ENCODE measurements around the gene AHRR. TPM values are rescaled to one million over a fixed set of nuclear protein-coding genes. Genes with fewer than 3 reads are reported as not detected.

The AHRR gene
- polyA plus RNA-seq, 2 of the 4 experiments (the other 2 are of a cell fraction): 1.2 to 1.7 TPM

DNA sequence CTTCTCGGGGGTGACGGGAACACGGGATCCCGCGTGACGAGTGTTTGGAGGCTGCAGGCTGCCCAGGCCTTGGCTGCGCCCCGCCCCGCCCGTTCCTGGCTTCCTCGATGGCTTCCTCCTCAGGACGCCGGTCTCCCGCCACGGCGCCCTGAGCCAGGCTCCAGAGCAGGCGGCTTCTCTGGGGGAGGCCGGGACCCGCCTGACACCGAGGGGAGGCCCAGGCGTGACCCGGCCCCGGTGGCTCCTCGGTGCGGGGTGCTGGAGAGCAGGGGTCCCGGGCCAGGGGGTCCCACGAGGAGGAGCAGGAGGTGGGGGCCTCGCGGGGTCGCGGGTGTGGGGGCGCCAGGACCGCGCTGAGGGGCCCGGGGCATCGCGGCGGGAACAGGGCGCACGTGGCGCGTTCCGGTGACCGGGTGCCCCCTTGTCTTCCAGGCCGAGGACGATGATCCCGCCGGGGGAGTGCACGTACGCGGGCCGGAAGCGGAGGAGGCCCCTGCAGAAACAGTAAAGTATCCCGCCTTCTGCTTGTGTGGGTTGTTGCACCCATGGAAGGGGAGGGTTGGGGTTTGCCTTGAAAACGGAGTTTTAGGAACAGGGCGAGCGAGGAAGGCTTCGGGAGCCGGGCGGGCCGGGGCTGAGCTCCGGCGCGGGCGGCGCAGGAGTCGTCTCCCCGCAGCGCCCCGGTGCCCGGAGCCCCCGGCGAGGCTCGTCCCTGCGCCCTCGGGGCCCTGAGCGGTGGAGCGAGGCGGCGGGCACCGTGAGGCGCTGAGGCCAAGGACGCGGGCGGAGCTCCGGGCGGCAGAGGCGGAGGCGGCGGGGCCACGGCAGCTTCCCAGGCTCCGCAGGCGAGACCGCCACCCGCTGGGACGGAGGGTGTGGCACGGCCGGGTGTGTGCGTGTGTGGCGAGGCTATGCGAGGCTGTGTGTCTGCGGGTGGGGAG is 22.2 kb downstream of the AHRR start:
- DNase-seq (ENCODE audit: low read depth in 1 of 2, low spot score in 1 of 2): peak; percentile 62 to 82
- Histone ChIP-seq H3K27ac (peak overlapping the region; percentile 80 to 97), H3K4me2 (peak overlapping the region; percentile 91), H3K9me3 (no peaks in the 10 kb centered on the region), H3K4me3 (peak overlapping the region; percentile 57), H3K4me1 (peaks cover 3% of the 10 kb centered on the region; the same call in 1 of the 3 replicates)
- FAIRE-seq: no peak
- ATAC-seq: peak; percentile 86 to 92
- CTCF ChIA-PET: interaction anchor here (1.0 to 1.6 kb wide), 3 partner anchors 8 to 14 kb away, joined by 3 to 4 read pairs (median 3); no protein-coding TSS in a partner anchor
- 54% methylated on average over 37 of the region's 102 CpGs for WGBS (ENCODE audit: missing lambda C conversion rate)
- POLR2A ChIA-PET: interaction anchor here (0.6 to 1.0 kb wide), 2 partner anchors 23 to 40 kb away, joined by 3 to 4 read pairs; no protein-coding TSS in a partner anchor
- TF ChIP-seq, protein P1, sequence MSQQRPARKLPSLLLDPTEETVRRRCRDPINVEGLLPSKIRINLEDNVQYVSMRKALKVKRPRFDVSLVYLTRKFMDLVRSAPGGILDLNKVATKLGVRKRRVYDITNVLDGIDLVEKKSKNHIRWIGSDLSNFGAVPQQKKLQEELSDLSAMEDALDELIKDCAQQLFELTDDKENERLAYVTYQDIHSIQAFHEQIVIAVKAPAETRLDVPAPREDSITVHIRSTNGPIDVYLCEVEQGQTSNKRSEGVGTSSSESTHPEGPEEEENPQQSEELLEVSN (IDR thresholded peaks at IDR 0.05; ENCODE audit: borderline replicate concordance, low read depth): no peak
- no peak for TF ChIP-seq KDM1A (IDR thresholded peaks at IDR 0.05; ENCODE audit: low read depth)
- TF ChIP-seq EHMT2 (IDR thresholded peaks at IDR 0.05; ENCODE audit: low read depth): no peak
- no peak for TF ChIP-seq BCL3 (IDR thresholded peaks at IDR 0.05)
- TF ChIP-seq, protein P2, sequence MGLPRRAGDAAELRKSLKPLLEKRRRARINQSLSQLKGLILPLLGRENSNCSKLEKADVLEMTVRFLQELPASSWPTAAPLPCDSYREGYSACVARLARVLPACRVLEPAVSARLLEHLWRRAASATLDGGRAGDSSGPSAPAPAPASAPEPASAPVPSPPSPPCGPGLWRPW (IDR thresholded peaks at IDR 0.05): no peak
- no peak for TF ChIP-seq KDM5A (IDR thresholded peaks at IDR 0.05)
- no peak for TF ChIP-seq TP53 (CRISPR knock-in tag; IDR thresholded peaks at IDR 0.05)
- TF ChIP-seq RCOR1 (IDR thresholded peaks at IDR 0.05; ENCODE audit: low read depth, low read length): no peak
- TF ChIP-seq ZFP36 (IDR thresholded peaks at IDR 0.05; ENCODE audit: borderline replicate concordance, partially characterized antibody): no peak
- TF ChIP-seq NR3C1 (IDR thresholded peaks at IDR 0.05): no peak
- TF ChIP-seq PBX3 (IDR thresholded peaks at IDR 0.05): no peak
- TF ChIP-seq SMC3 (IDR thresholded peaks at IDR 0.05): no peak
- no peak for TF ChIP-seq RAD21 (conservative IDR thresholded peaks at IDR 0.05 in 1 of 2, IDR thresholded peaks at IDR 0.05 in 1 of 2)
- TF ChIP-seq CBX2 (IDR thresholded peaks at IDR 0.05; ENCODE audit: borderline replicate concordance, low read depth): no peak
- TF ChIP-seq POLR2A (IDR thresholded peaks at IDR 0.05; ENCODE audit: low read length): no peak; the same call in 1 of the 2 replicates
- TF ChIP-seq RARB (CRISPR knock-in tag; IDR thresholded peaks at IDR 0.05): no peak

GRCh38 chr5:344668-345067 is 23.2 kb downstream of the AHRR start:
- no peak for DNase-seq (ENCODE audit: low read depth in 1 of 2, low spot score in 1 of 2)
- no peak for ATAC-seq
- no peak overlapping the region; the same call in 2 of the 3 replicates for H3K4me3 ChIP-seq
- peaks cover 3% of the 10 kb centered on the region; the same call in 1 of the 3 replicates for H3K4me1 ChIP-seq
- no peaks in the 10 kb centered on the region for H3K9me3 ChIP-seq
- TF ChIP-seq FOSL2 (IDR thresholded peaks at IDR 0.05): no peak
- TF ChIP-seq FOSL2 (CRISPR knock-in tag; IDR thresholded peaks at IDR 0.05): no peak
- TF ChIP-seq PBX3 (IDR thresholded peaks at IDR 0.05): no peak
- TF ChIP-seq, protein P3, sequence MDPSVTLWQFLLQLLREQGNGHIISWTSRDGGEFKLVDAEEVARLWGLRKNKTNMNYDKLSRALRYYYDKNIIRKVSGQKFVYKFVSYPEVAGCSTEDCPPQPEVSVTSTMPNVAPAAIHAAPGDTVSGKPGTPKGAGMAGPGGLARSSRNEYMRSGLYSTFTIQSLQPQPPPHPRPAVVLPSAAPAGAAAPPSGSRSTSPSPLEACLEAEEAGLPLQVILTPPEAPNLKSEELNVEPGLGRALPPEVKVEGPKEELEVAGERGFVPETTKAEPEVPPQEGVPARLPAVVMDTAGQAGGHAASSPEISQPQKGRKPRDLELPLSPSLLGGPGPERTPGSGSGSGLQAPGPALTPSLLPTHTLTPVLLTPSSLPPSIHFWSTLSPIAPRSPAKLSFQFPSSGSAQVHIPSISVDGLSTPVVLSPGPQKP (IDR thresholded peaks at IDR 0.05; ENCODE audit: low read depth, low read length): no peak
- no peak for TF ChIP-seq BHLHE40 (IDR thresholded peaks at IDR 0.05; ENCODE audit: low read depth, low read length)
- no peak for TF ChIP-seq CTCF (IDR thresholded peaks at IDR 0.05)
- no peak for TF ChIP-seq HEYL (CRISPR knock-in tag; IDR thresholded peaks at IDR 0.05)
- H3K27ac ChIP-seq: no peak overlapping the region
- FAIRE-seq: no peak
- ChIA-PET CTCF (interaction anchor here (1.0 to 1.6 kb wide), 3 partner anchors 9 to 15 kb away, joined by 3 to 4 read pairs (median 3); no protein-coding TSS in a partner anchor), POLR2A (interaction anchor here (1.0 kb wide), 1 partner anchor 24 kb away, joined by 4 read pairs; no protein-coding TSS in a partner anchor)
- H3K4me2 ChIP-seq: no peak overlapping the region; the same call in 2 of the 3 replicates
- whole genome bisulfite sequencing (ENCODE audit: missing lambda C conversion rate): 90% methylated on average over 7 of the region's 8 CpGs
